Head of caudate nucleus (tissue), 42 donors: Measurements from ENCODE around the gene PROS1.

Experiments
- DNase-seq, 42 donors: peaks; one replicate each; pipeline versions ENCODE4 v3.0.0 to v3.0.0-alpha.2; 2020 to 2021; ENCODE audit warnings: mixed read lengths in 7 of 42
- intact Hi-C: fragments of 100-400 bp; cut with DNase I; formaldehyde crosslinking; loops from one replicate; pipeline ENCODE4 v1.15.0; 2022

Gene PROS1

DNA sequence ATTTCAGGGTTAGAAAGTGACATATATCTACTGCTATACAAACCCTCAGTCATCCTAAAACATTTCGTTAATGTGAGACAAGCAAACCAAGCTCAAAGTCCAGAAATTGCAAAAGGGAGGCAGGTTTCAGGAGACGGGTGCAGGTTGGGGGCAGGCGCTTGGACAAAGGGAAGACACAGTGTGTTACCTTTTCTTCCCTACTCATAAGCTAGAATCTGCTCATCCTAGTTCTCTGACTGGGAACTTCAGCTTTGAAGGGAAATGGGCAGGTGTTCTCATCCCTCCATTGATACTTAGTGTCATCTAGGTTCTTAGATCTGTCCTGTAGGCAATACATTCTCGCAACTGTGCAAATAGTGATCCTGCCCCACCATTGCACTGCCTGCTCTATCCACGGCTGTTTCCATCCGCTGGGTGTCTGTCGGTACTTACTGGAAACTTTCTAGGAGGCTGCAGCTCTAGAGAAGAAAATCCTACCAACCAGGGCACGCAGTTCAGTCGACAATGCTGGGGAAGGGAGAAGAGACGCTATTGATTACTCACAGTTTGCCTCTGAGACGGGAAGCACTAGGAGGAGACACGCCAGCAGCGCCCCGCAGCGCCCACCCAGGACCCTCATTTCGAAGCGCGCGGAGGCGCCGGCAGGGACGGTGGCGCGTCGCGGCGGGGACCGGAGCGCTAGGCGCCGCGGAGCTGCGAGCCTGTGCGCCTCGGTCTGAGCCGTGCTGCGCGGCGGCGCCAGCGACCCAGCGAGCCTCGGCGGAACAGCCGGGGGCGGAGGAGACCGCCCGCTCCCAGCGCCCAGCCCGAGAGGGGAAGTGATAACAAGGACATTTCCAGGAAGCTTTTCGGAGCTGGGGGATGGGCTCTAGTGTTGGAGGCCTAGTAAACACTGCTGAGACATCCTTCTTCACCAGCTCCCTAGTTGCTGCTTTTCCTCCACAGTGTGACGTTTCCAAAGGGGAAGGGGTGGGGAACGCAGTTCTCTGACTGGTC lies at the start of gene PROS1:
Gene PROS1, minus strand, starts transcription at position 766 of the 996 bp plus-strand sequence. Its CDS starts 147 bp downstream, at position 619.
- intact Hi-C loops, result no loop called here

DNA sequence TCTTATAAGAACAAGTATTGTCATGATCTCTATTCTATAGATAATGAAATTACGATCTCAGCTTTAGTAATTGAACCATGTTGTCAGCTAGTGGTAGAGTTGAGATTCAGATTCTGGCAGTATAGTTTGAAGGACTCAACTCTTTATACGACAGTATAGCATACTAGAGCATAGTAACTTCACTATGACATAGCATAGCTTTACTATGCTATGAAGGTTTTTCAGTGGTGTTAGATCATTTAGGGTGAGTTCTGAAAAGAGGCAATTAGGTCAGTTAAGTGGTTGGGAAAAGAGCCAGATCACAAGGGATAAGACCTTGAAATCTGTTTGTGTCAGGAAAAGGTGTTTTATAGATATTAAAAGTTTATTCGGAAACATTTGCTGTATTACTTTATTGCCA lies 46.6 kb upstream of the PROS1 start:
- DNase-seq, result no peak
- intact Hi-C loops, result no loop called here

More for the DNA sequence above, at the start of gene PROS1:
- peak; percentile 53 to 87 (median 73) for DNase-seq

DNA sequence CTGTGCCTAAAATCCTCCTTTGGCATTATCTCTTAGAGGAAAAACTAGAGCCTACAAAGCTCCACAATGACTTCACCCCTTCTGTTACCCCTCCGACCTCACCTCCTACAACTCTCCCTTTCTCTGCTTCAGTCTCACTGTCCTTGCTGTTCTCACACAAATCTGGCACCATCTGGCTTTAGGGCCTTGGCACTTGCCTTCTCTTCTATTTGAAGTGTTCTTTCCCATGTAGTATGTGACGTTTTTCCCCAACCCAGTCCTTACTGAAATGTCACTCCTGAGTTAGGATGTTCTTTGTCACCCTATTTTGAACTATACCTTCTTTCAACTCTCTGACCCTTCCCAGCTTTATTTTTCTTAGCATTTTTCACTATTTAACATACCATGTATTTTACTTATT lies 46.0 kb upstream of the PROS1 start:
- intact Hi-C loops, result no loop called here
- DNase-seq, result no peak

DNA sequence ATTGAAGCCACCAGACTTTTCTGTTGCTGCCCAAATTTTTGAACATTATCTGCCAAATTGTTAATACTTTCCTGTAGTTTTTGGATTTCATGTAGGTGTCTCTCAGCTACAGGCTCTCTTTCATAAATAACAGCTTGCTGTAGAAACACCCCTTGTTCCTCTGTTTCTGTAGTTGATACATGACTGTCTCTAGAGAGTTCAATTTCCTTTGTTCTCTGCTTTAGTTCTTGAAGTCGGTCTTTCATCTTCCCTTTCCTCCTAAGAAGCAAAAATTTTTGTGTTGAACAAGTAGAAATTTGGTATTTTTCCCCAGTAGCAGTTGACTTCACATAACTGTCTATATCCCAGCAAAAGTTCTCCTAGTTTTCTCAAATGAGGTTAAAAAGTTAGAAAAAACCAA lies 41.3 kb upstream of the PROS1 start:
- no peak for DNase-seq
- intact Hi-C loops, result no loop called here

DNA sequence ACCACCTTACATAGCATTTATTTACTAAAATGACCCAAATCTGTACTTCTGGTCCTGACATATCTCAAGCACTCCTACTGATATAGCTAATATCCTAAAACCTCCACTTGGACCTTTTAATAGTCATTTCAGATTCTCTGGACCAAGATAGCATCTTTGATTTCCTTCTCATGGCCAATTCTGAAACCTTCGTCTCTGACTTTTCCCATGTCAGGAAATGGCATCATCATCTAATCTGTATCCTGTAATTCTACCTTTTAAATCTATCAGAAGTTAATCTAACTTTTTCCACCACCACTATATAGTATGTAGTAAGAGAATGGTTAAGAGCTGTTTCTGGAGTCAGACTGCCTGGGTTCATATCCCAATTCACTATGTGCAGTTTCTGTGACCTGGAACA lies 38.5 kb upstream of the PROS1 start:
- intact Hi-C loops, result no loop called here
- DNase-seq, result no peak

DNA sequence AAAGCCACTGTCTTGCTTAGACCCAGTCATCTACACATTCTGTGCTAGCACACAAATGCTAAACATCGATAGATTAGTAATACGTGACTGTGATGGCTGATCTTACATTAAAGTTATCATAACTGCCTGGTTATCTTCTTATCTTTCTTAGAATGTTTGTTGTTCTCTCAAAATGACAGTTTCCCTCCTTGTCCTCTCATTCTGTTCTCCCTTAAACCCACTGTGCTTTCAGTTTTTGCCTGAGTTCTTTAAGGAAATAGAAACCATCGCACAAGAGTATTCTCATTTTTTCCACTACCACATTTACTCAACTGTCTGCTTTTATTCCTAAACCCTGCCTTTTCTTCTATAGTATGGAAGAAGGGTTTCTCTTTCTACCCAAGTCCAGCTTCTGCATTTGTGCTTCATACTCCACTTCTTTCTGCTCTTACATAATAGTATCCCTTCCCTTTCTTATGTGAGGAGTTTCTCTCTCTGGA lies 37.6 kb upstream of the PROS1 start:
- intact Hi-C loops, result no loop called here
- no peak for DNase-seq

DNA sequence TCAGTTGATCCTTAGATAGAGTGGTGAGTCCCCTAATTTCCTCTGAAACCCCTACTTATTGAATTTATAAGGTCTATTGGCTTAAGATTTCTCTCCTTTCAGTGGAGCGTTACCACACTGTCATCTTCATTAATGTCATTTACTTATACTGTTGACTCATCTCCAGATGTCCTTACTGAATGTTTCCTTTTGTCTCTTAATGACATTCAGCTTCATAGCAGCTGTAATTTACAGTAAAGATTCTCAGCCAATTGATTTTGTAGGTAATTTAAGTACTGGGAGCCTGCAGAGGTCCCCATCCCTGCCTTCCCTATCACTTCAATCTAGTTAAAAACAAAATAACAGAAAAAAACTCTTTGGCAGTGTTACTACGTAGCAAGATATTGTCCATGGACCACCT lies 35.9 kb upstream of the PROS1 start:
- intact Hi-C loops, result loop anchor here (10.0 kb wide), 1 partner anchor 55 kb away; the partner anchor contains the start of genes DHFR2 and NSUN3
- no peak for DNase-seq

DNA sequence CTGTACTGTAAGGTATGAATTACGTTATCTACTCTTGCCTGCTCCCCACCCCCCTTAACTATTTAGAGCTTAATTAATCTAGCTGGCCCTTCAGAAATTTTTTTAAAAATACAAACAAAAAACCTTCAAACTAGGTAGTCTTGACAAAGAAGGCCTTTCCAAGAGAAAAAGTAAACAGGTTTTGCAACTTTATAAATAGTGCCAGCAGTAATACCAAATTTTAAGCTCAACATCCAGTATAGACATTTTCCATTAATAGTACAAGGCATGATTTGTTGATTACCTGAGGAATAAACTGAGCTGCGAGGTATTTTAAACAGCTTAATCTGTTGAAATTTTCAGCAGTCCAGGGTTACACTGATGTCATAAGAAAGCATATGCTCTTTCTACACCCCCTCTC lies 34.6 kb upstream of the PROS1 start:
- intact Hi-C loops, result loop anchor here (10.0 kb wide), 1 partner anchor 57 kb away; the partner anchor contains the start of genes DHFR2 and NSUN3
- DNase-seq, result no peak

DNA sequence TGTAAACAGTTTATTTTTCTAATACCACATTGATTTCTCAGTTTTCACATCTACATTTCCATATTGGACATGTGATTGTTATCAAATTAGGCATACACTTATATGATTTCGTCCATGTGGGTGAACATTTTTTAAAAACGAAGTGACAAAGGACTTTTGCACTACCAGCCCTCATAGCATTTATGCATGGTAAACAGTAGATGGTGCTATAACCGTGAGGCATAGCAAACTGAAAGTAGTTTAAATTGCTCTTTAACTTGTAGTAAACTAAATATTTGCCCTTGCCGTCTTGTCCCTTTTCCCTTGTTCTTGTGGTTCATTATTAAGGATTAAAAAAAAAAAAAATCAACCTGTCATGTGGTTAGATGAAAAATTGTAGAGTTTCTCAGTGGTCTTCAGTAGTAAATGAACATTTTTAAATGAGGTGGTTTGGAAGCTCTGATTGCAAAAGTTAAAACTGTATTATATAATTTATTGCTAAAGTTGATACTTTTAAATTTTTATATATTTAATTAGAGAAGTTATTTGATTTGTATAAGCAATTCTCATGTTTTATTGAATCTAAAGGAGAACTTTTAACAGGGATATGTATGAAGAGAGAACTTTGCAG lies 30.7 kb upstream of the PROS1 start:
- DNase-seq, result peak in 3 of 42 donors; percentile 12 to 45 (median 16)
- intact Hi-C loops, result loop anchor here (10.0 kb wide), 1 partner anchor 60 kb away; the partner anchor contains the start of genes DHFR2 and NSUN3

DNA sequence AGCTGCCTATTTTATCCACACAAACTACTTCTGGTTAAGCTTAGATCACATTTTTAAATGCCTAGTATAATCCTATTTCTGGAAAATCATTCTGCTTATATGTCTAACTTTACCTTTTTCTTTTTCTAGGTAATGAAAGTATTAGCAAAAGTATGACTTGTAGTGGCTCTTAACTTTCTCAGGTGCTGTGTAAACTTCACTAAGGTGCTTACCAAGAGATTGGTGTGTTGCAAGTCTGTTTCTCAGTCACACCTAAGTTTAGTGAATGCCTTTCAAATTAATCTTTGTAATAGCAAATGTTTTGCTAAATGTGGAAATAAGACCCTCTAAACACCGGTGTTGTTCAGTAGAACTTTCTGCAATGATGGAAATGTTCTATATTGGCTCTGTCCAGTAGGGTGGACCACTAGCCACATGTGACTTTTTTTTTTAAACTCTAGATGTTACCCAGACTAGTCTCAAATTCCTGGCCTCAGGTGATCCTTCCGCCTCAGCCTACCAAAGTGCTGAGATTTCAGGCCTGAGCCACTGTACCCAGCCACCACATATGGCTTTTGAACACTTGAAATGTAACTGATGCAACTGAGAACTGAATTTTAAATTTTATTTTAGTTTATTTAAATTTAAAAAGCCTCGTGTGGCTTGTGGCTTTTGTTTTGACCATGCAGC lies 28.3 kb upstream of the PROS1 start:
- DNase-seq, result no peak
- intact Hi-C loops, result loop anchor here (10.0 kb wide), 1 partner anchor 63 kb away; the partner anchor contains the start of genes DHFR2 and NSUN3

DNA sequence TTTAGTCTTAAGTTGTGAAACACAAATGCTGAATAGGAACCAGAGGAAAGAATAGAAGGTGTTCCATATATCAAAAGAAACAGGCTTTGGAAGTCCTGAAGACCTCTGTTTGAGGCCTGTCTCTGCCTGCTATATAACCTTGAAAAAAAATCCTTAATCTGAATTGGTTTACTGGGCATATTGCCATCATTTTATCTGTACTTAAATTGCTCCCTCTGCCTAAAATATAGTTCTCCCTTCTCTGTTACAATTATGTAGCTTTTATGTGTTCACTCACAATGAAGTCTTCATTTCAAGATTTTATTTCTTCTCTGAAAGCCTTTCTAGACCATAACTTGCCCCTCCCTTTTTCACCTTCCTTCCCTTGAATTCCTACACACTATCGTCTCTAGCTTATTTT lies 27.5 kb upstream of the PROS1 start:
- intact Hi-C loops, result loop anchor here (10.0 kb wide), 1 partner anchor 64 kb away; the partner anchor contains the start of genes DHFR2 and NSUN3
- DNase-seq, result no peak

DNA sequence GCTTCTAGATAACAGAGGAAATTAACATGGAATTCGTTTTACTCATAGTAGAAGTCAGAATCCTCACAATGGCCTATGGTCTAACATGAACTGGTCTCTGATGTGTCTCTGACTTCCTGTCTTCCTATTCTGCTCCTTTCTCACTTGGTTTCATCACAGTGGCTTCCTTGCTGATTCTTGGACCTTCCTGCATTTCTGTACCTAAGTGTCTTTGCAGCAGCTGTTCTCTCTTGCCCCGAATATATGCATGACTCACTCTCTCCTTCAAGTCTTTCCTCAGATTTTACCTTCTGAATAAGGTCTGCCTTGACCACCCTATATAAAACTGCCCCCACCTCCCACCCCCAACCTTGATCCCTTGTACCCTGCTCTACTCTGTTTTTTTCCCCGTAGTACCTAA lies 20.4 kb upstream of the PROS1 start:
- intact Hi-C loops, result no loop called here
- DNase-seq, result no peak

DNA sequence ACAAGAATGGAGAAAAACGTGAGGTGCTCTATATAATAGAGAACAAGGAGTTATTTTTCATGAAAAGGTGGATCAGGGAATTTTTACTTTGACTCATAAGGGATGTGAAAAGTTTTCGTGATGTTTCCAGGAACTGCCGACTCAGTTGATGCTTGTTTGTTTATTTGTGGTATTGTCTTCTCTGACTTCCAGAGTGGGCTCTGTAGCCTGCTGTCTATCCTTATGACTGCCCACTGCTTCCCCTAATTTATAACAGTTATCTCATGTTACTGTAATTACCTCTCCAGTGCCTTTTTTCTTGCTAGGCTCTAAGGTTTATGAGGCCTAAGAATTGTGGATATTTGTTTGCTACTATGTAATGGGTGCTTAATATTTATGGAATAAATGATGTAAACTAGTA lies 18.5 kb upstream of the PROS1 start:
- intact Hi-C loops, result no loop called here
- no peak for DNase-seq

DNA sequence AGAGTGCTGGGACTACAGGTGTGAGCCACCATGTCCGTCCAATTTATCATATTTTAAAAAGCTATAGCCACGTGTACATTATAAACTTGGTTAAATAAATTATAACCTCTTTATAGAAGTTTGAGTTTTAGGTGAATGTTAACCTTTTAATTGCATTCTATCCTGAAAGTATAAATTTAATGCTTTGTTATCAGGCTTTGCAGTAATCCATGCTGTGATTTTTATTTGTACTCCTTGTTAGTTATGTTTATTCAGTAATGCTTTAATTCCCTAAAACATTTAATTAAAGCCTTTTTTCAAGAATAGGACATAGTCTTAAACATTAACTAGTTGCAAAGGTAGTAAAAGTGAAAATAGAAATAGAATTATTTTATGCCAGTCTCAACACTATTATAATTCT lies 17.9 kb upstream of the PROS1 start:
- DNase-seq, result no peak
- intact Hi-C loops, result no loop called here

DNA sequence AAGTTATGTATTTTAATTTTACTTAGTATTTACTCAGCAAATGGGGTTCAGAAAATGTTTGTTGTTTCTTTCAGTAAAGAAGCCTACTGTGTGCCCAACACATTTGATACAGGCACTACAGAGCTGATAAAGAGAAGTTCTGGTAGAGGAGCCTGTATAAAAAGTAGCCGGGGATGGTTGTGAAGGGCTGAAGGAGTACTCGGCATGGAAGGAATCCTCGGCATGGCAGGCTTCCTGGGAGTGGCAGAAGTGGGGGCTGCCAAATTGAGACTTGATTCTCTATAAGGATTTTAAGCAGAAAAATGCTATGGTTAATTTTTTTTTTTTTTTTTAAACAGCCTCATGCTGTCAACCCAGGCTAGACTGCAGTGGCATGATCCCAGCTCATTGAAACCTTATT lies 15.5 kb upstream of the PROS1 start:
- intact Hi-C loops, result no loop called here
- DNase-seq, result no peak

DNA sequence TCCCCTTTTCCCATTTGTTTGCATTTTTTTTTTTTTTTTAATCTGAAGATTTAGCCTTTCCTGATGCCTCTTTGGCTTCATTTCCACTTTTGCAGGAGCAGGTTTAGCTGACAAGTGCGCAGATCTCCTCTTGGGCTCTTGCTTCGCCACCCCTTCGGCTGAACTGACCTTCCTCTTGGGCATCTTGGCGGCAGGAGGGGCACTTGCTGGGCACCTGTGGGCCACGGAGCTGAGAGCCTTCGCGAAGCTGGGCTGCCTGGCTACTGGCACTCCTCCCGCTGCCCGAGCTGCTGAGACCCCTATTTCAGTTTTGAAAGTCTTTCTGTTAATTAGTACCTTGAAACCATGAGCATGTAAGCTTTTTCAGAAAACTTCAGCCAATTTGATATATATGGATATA lies 15.1 kb upstream of the PROS1 start:
- intact Hi-C loops, result no loop called here
- DNase-seq, result no peak

DNA sequence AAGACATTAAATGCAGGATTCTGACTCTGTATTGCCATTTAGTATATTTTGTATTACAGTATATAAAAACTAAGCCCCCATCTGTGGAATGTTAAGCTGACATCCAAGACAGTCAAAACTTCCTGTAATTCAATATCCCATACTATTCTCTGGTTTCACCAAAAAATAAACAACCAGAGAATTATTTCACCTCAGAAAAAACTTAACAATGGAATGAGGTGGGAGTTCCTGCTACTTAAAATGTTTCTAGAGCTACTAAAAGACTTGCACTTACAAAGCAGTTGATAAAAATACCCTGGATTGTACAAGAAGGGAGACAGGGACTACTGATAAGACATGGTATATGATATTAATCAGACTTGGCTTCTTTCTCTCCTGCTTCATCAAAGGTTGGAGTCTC lies 14.6 kb upstream of the PROS1 start:
- intact Hi-C loops, result no loop called here
- no peak for DNase-seq

DNA sequence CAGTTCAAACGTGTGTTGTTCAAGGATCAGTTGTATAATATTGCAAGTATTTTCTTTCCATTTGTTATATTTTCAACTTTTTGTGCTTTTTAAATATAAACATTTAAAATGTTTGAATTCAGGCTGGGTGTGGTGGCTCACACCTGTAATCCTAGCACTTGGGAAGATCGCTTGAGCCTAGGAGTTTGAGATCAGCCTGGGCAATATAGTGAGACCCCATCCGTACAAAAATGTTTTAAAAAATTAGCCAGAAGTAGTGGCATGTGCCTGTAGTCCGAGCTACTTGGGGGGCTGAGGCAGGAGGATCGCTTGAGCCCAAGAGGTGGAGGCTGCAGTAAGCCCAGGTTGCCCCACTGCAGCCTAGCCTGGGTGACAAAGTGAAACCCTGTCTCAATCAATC lies 10.9 kb upstream of the PROS1 start:
- intact Hi-C loops, result no loop called here
- DNase-seq, result no peak

DNA sequence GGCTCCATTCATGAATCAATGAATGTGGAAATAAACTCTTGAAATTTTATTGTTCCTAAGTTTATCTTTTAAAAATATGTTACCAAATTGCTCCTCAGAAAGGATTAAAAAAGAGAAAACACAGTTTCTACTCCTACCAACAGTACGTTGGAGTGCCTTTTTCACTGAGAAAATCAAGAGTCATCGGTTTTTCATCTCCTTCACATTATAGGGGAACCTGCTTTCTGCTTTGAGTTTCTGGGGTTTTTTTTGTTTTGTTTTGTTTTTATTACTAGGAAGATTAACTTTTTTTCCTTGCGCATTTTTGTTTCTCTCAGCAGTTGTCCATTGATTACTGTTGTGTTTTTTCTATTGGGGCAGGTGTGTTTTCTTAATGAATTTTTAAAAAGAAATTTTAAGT lies 9.7 kb upstream of the PROS1 start:
- intact Hi-C loops, result no loop called here
- DNase-seq, result no peak
